ENCODE data around the gene TLX2.

TLX2 gene

GRCh38 chr2:74502147-74502719 lies 12.0 kb upstream of the TLX2 start:
- no peak overlapping the region for H3K27ac ChIP-seq (ENCODE audit: low read length)
- DNase-seq: no peak
- H3F3A ChIP-seq (ENCODE audit: insufficient read depth, low read length): 0 out of 2 replicates have a peak, but pooled peaks cover 14% of the 10 kb centered on the region
- no peak for TF ChIP-seq EZH2phosphoT487 (IDR thresholded peaks at IDR 0.05; ENCODE audit: low read length)
- TF ChIP-seq EZH2 (optimal IDR thresholded peaks at IDR 0.05; ENCODE audit: low read depth, low read length): no peak
- no peak for TF ChIP-seq CTCF (IDR thresholded peaks at IDR 0.05; ENCODE audit: low read length)
- H3K9me2 ChIP-seq (replicated peaks; ENCODE audit: insufficient read depth, low read length): no peaks in the 10 kb centered on the region
- peak overlapping the region; percentile 96 for H2AFZ ChIP-seq (ENCODE audit: low read length)
- H3K4me3 ChIP-seq (ENCODE audit: low read length): peak overlapping the region; percentile 64
- peaks cover 25% of the 10 kb centered on the region for H3K27me3 ChIP-seq (replicated peaks; ENCODE audit: insufficient read depth, low read length)
- no peaks in the 10 kb centered on the region for H4K20me1 ChIP-seq (ENCODE audit: insufficient read depth, low read length)
- H3K9me3 ChIP-seq (replicated peaks; ENCODE audit: insufficient read depth, low read length): no peaks in the 10 kb centered on the region
- H3K4me1 ChIP-seq (ENCODE audit: low read length): peaks cover 9% of the 10 kb centered on the region
- no peaks in the 10 kb centered on the region for H3K36me3 ChIP-seq (replicated peaks; ENCODE audit: insufficient read depth, low read length)
- H3K4me2 ChIP-seq (ENCODE audit: low read depth, low read length): peak overlapping the region; percentile 90
- peaks cover 13% of the 10 kb centered on the region for H3K79me2 ChIP-seq (ENCODE audit: low read length)
- H3K9ac ChIP-seq (ENCODE audit: low read length): peak overlapping the region; percentile 44; the same call in 1 of the 2 replicates

- peak; percentile 58 for DNase-seq
- H3K9me2 ChIP-seq (replicated peaks; ENCODE audit: insufficient read depth, low read length): no peaks in the 10 kb centered on the region
- peak overlapping the region; percentile 90 for H3K4me2 ChIP-seq (ENCODE audit: low read depth, low read length)
- no peak for TF ChIP-seq EZH2 (optimal IDR thresholded peaks at IDR 0.05; ENCODE audit: low read depth, low read length)
- TF ChIP-seq CTCF (IDR thresholded peaks at IDR 0.05; ENCODE audit: low read length): peak; percentile 44
- H3K27me3 ChIP-seq (replicated peaks; ENCODE audit: insufficient read depth, low read length): peaks cover 22% of the 10 kb centered on the region
- H3K4me1 ChIP-seq (ENCODE audit: low read length): peaks cover 9% of the 10 kb centered on the region
- no peak overlapping the region for H3K27ac ChIP-seq (ENCODE audit: low read length)
- H3F3A ChIP-seq (ENCODE audit: insufficient read depth, low read length): 0 out of 2 replicates have a peak, but pooled peaks cover 14% of the 10 kb centered on the region
- peak overlapping the region; percentile 96 for H2AFZ ChIP-seq (ENCODE audit: low read length)
- peak overlapping the region; percentile 44; the same call in 1 of the 2 replicates for H3K9ac ChIP-seq (ENCODE audit: low read length)
- H4K20me1 ChIP-seq (ENCODE audit: insufficient read depth, low read length): no peaks in the 10 kb centered on the region
- no peaks in the 10 kb centered on the region for H3K9me3 ChIP-seq (replicated peaks; ENCODE audit: insufficient read depth, low read length)
- H3K4me3 ChIP-seq (ENCODE audit: low read length): peak overlapping the region; percentile 64
- H3K36me3 ChIP-seq (replicated peaks; ENCODE audit: insufficient read depth, low read length): no peaks in the 10 kb centered on the region
- peaks cover 13% of the 10 kb centered on the region for H3K79me2 ChIP-seq (ENCODE audit: low read length)
Measured at GRCh38 chr2:74502720-74503505, 11.3 kb upstream of the TLX2 start.

- Histone ChIP-seq H3K4me3 (ENCODE audit: low read length) (peak overlapping the region; percentile 64), H3K9me2 (replicated peaks; ENCODE audit: insufficient read depth, low read length) (no peaks in the 10 kb centered on the region), H3F3A (ENCODE audit: insufficient read depth, low read length) (0 out of 2 replicates have a peak, but pooled peaks cover 14% of the 10 kb centered on the region), H3K9me3 (replicated peaks; ENCODE audit: insufficient read depth, low read length) (no peaks in the 10 kb centered on the region), H3K27ac (ENCODE audit: low read length) (no peak overlapping the region), H4K20me1 (ENCODE audit: insufficient read depth, low read length) (no peaks in the 10 kb centered on the region), H3K9ac (ENCODE audit: low read length) (peak overlapping the region; percentile 44; the same call in 1 of the 2 replicates), H3K79me2 (ENCODE audit: low read length) (peaks cover 13% of the 10 kb centered on the region), H3K36me3 (replicated peaks; ENCODE audit: insufficient read depth, low read length) (no peaks in the 10 kb centered on the region), H3K27me3 (replicated peaks; ENCODE audit: insufficient read depth, low read length) (peaks cover 14% of the 10 kb centered on the region), H2AFZ (ENCODE audit: low read length) (peak overlapping the region; percentile 96), H3K4me1 (ENCODE audit: low read length) (peaks cover 14% of the 10 kb centered on the region), H3K4me2 (ENCODE audit: low read depth, low read length) (peak overlapping the region; percentile 90)
- DNase-seq: no peak
- TF ChIP-seq EZH2phosphoT487 (IDR thresholded peaks at IDR 0.05; ENCODE audit: low read length): no peak
- no peak for TF ChIP-seq CTCF (IDR thresholded peaks at IDR 0.05; ENCODE audit: low read length)
- TF ChIP-seq EZH2 (optimal IDR thresholded peaks at IDR 0.05; ENCODE audit: low read depth, low read length): no peak
Measured at GRCh38 chr2:74503506-74504475, 10.5 kb upstream of the TLX2 start.
